Activated naive CD4-positive, alpha-beta T cell treated with Interleukin-2 at 50 U/mL for 16 hours (primary cell): ENCODE data around the gene MYO15B.

ENCODE experiments used
- DNase-seq: peaks from one replicate; pipeline ENCODE4 v3.0.0-alpha.2; 2020

The MYO15B gene

DNA sequence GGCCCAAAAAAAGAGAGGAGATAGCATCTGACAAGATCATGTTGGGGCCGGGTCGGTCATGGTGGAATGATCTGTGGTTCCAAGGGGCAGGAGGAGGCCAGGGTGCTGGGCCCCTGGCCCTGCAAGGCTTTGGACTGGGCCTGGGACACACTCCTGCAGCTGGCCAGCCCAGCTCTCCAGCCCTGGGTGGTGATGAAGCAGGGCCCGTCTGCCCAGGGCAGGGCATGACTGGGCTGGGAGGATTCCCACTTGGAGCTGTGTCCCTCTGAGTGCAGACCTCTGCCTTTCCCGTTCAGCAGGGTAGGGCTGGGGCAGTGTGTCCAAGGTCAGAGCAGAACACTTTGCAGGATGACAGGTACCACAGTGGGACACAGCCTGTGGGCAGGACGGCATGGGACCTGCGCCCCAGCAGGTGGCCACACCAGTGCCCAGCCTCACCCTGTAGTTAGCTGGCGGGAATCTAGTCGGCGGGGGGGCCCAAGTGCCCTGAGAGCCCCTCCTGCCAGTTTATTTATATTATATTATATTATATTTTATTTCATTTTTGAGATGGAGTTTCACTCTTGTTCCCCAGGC, 27.6 kb upstream of the MYO15B start:
- no peak for DNase-seq

GRCh38 chr17:75561927-75562603, 25.5 kb upstream of the MYO15B start:
- DNase-seq, result no peak

DNA sequence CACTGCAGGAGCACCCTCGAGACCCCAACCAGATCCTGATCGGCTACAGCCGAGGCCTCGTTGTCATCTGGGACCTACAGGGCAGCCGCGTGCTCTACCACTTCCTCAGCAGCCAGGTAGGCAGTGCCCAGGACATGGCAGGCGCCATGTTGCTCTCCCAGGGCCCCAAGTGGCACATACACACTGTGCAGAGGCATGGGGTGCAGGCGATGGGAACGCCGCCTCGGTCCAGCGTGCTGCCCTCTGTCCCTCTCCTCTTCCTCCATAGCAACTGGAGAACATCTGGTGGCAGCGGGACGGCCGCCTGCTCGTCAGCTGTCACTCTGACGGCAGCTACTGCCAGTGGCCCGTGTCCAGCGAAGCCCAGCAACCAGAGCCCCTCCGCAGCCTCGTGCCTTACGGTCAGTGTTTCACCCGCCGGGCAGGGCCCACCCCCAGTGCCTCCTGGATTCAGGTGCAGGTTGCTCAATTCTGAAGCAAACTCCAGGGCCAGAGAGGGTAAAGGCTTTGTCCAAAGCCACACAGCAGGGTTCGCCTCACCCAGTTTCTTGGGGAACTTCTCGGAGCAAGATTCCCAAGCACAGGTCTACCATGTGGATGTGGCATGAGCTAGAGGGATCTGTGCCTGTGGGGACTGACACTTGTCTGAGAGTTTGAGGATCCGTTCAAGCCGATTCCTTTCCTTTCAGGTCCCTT, 24.4 kb upstream of the MYO15B start:
- no peak for DNase-seq

DNA sequence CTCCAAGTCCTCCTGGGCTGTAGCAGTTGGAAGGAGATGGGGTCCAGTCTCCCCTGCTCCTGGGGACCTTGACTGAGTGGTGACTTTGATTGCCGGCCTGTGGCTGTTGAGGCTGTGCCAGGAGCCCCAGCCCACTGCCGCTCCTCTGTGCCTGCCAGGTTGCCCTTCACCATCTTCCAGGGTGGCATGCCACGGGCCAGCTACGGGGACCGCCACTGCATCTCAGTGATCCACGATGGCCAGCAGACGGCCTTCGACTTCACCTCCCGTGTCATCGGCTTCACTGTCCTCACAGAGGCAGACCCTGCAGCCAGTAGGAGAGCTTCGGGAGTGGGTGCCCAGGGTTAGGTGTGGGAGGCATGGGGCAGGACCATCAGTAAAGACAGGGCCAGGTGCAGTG, 23.4 kb upstream of the MYO15B start:
- DNase-seq, result no peak

DNA sequence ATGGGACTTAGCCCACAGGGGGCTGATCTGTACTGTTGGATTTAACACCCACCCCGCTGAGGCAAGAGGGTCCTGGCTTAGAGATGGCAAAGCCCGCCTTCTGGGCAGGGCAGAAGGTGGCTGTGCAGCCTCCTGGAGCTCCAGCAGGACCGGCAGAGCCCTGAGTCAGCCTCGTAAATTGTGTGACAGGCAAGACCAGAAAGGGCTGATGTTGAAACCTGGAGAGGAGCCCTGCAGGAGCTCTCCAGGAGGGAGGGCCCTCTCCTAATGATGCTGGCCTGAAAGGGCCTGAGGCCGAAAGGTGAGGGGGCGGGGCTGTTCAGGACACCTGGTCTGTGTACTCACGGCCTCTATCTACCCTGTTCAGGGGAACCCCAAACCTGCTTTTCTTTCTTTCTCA, 22.5 kb upstream of the MYO15B start:
- DNase-seq, result no peak

- DNase-seq, result no peak
These were observed 22.0 kb upstream of the MYO15B start for GRCh38 chr17:75565618-75566017.

- no peak for DNase-seq
These were observed 21.2 kb upstream of the MYO15B start for GRCh38 chr17:75566416-75566815.

GRCh38 chr17:75566834-75567233, 20.8 kb upstream of the MYO15B start:
- DNase-seq, result no peak

- DNase-seq, result no peak
These were observed 19.0 kb upstream of the MYO15B start for GRCh38 chr17:75568412-75569255.

- no peak for DNase-seq
These were observed 17.4 kb upstream of the MYO15B start for GRCh38 chr17:75570034-75570676.

DNA sequence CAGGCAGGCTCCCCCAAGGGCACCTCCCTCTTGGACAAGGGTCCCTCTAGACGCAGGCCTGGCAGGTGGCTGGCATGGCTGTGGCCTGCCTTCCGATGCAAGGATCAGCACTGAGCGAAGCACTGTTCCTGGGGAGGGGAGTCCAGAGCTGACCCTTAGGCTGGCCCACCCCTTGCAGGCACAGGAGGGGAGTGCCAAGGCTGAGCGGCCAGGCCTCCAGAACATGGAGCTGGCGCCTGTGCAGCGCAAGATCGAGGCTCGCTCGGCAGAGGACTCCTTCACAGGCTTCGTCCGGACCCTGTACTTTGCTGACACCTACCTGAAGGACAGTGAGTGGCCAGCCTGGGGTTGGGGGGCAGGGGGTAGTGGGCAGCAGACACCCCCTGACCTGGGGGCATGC, 16.8 kb upstream of the MYO15B start:
- DNase-seq, result no peak

GRCh38 chr17:75571197-75571884, 16.3 kb upstream of the MYO15B start:
- no peak for DNase-seq

DNA sequence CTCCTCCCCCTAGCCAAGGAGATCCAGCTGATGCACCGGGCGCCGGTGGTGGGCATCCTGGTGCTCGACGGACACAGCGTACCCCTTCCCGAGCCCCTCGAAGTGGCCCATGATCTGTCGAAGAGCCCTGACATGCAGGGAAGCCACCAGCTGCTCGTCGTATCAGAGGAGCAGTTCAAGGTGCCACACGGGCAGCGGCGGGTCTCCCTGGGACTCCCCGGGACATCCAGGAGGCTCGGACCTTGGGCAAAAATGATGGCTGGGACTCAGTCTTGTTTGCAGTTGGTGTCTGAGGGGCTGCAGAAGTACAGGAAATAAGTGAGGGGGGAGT, 15.8 kb upstream of the MYO15B start:
- DNase-seq, result no peak

DNA sequence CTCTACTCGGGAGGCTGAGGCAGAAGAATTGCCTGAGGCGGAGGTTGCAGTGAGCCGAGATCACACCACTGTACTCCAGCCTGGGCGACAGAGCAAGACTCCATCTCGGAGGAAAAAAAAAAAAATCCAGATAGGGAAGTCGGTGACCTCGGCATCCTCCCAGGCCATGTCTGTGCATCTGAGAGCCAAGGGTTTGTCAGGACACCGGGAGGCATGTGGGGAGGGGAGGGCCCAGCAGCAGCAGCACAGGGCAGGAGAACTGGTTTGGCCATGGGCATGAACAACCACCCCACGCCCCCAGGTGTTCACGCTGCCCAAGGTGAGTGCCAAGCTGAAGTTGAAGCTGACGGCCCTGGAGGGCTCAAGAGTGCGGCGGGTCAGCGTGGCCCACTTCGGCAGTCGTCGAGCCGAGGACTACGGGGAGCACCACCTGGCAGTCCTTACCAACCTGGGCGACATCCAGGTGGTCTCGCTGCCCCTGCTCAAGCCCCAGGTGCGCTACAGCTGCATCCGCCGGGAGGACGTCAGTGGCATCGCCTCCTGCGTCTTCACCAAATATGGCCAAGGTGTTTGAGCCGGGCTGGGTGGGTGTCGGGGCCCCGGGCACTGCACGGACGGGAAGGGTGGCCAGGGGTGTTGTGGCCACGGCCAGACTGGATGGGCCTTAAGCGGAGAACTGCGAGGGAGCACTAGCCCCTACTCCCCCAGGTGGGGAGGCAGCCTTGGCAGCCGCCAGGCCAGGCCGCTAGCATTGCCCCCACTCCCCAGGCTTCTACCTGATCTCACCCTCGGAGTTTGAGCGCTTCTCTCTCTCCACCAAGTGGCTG, 14.7 kb upstream of the MYO15B start:
- no peak for DNase-seq

GRCh38 chr17:75573540-75573957, 14.1 kb upstream of the MYO15B start:
- no peak for DNase-seq

DNA sequence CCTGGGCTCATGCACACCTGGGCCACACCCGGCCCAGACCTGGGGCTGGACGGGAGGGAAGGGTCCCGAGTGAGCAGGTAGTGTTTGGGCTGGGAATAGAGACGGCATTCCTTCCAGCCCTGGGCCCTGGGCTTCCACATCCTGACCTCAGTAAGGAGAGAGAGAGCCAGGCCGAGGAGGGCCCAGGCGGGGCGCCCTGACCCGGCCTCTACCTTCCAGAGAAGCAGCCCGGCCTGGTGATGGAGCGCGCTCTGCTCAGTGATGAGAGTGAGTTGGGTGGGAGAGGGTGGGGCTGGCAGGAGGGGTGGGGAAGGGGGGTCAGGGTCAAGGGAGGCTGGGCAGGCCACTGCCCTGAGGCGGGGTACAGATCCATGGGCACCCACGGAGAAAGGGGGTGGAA, 13.6 kb upstream of the MYO15B start:
- no peak for DNase-seq

DNA sequence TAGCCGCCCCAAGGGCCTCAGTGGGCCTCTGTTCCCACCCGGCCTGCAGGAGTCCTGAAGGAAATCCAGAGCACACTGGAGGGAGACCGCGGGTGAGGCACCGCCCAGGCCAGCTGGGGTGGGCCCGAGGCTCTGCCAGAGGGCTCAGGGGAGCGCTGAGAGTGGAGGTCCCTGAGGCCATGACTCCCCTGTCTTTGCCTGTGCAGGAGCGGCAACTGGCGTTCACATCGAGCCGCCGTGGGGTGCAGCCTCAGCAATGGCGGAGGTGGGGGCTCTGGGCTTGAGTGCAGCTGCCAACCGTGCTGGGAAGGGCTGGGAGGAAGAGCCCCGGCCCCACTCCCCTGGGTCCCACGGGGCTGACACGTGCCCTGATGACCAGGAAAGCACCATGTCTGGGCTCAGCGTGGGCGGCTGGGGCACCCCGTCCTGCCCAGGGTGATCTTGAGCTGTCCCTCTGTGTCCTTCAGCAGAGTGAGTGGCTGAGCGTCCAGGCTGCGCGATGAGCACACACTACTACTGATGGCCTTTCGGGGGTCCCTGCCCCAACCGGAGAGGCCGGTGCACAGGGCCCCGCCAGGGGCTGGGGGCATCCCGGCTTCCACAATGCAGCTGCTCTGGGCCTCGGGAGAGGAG, 13.1 kb upstream of the MYO15B start:
- no peak for DNase-seq

- no peak for DNase-seq
These were observed 12.4 kb upstream of the MYO15B start for GRCh38 chr17:75575197-75575596.

- no peak for DNase-seq
These were observed 11.9 kb upstream of the MYO15B start for GRCh38 chr17:75575728-75576127.

GRCh38 chr17:75576661-75577060, 10.9 kb upstream of the MYO15B start:
- no peak for DNase-seq

GRCh38 chr17:75581121-75581725, 6.4 kb upstream of the MYO15B start:
- DNase-seq, result peak; percentile 31
